DOHH2 (cell line): ENCODE results near the gene CNNM3.

Source experiments
- H3F3A ChIP-seq: fragments of 200-600 bp; sonication (generic), shearing (Covaris generic); 2 replicates; pipeline ENCODE4 v1.6.0; 2016; ENCODE audit warnings: antibody characterized with exemption, mild to moderate bottlenecking; ENCODE audit not compliant: control insufficient read depth, insufficient read depth
- H3K27ac ChIP-seq: fragments of 200-600 bp; sonication (generic); 2 replicates; pipeline ENCODE4 v1.5.1; 2014; ENCODE audit warnings: low read depth, mild to moderate bottlenecking, low read length, moderate library complexity
- H3K27me3 ChIP-seq: fragments of 200-600 bp; sonication (generic); 2 replicates; pipeline ENCODE4 v1.6.1; 2014; ENCODE audit warnings: mild to moderate bottlenecking, low read length, mixed read lengths; ENCODE audit not compliant: control insufficient read depth
- H3K36me3 ChIP-seq: fragments of 200-600 bp; sonication (generic); 2 replicates; pipeline ENCODE4 v1.6.1; 2014; ENCODE audit warnings: mild to moderate bottlenecking, low read length, moderate library complexity, mixed read lengths; ENCODE audit not compliant: control insufficient read depth
- H3K4me1 ChIP-seq: fragments of 200-600 bp; sonication (generic); 2 replicates; pipeline ENCODE4 v1.6.1; 2014; ENCODE audit warnings: mild to moderate bottlenecking, low read length, mixed read lengths; ENCODE audit not compliant: control insufficient read depth
- H3K4me2 ChIP-seq: fragments of 200-600 bp; sonication (generic); 2 replicates; pipeline ENCODE4 v1.6.0; 2014; ENCODE audit warnings: mild to moderate bottlenecking, low read length, moderate library complexity
- H3K4me3 ChIP-seq: fragments of 200-600 bp; sonication (generic); 2 replicates; pipeline ENCODE4 v1.5.1; 2014; ENCODE audit warnings: mild to moderate bottlenecking, low read length, mixed read lengths
- H3K79me2 ChIP-seq: fragments of 200-600 bp; sonication (generic); 2 replicates; pipeline ENCODE4 v1.6.1; 2014; ENCODE audit warnings: mild to moderate bottlenecking, low read length, mixed read lengths; ENCODE audit not compliant: control insufficient read depth
- H3K9me2 ChIP-seq: fragments of 200-600 bp; sonication (generic); replicated peaks from 2 replicates; pipeline ENCODE4 v1.6.1; 2014; ENCODE audit warnings: mild to moderate bottlenecking, low read length, mixed read lengths; ENCODE audit not compliant: control insufficient read depth
- H3K9me3 ChIP-seq: fragments of 200-600 bp; sonication (generic); 2 replicates; pipeline ENCODE4 v1.6.1; 2014; ENCODE audit warnings: antibody characterized with exemption, low read length, mixed read lengths; ENCODE audit not compliant: control insufficient read depth, insufficient read depth
- H4K20me1 ChIP-seq: fragments of 200-600 bp; sonication (generic); 2 replicates; pipeline ENCODE4 v1.6.0; 2014; ENCODE audit warnings: low read depth, mild to moderate bottlenecking, antibody characterized with exemption, low read length, moderate library complexity; ENCODE audit not compliant: control insufficient read depth, insufficient read depth
- EZH2phosphoT487 ChIP-seq: fragments of 200-600 bp; sonication (generic); IDR thresholded peaks from 2 replicates; pipeline ENCODE4 v1.6.1; 2017; ENCODE audit warnings: borderline replicate concordance, mild to moderate bottlenecking, antibody characterized with exemption, low read length, moderate library complexity, mixed read lengths
- TF ChIP-seq, protein P1 (sequence below): fragments of 200-600 bp; sonication (generic); IDR thresholded peaks from one replicate; pipeline ENCODE4 v1.5.1; 2014; ENCODE audit warnings: antibody characterized with exemption, mild to moderate bottlenecking, low read depth, low read length; ENCODE audit not compliant: poor library complexity, severe bottlenecking

The CNNM3 gene

DNA sequence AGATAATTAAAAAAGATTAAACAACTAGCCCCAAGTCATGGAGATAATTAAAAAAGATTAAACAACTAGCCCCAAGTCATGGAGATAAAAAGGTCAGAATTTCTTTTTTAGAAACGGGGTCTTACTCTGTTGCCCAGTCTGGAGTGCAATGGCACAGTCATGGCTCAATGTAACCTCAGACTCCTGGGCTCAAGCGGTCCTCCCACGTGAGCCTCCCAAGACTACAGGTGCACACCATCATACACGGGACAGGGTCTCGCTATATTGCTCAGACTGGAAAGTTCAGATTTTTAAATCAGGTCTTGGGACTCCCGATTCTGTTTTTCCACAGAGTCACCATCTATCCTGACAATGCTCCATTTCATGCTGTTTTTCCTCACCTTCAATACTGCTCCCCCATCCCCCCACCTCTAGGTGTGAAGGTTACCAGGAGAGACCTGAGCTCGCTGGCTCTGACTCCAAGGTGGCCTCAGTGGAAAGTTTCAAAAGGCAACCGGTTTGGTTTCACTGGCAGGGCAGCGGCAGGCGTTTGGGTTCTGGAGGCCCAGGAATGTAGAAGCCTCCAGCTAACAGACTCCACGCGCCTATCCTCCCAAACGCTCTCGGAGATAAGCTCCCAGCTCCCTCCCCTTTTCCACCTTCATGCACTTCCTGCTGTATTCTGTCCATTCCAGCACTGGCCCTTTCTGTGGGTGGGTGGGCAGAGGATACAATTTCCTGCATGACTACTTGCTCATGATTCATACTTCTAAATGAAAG, 56.7 kb downstream of the CNNM3 start:
- no peaks in the 10 kb centered on the region for H3K9me2 ChIP-seq
- peaks cover 15% of the 10 kb centered on the region for H3K4me1 ChIP-seq
- H3K36me3 ChIP-seq = no peaks in the 10 kb centered on the region
- peaks cover 78% of the 10 kb centered on the region for H3K27me3 ChIP-seq
- no peaks in the 10 kb centered on the region for H3K9me3 ChIP-seq
- H3F3A ChIP-seq = no peaks in the 10 kb centered on the region
- no peak overlapping the region for H3K4me2 ChIP-seq
- H4K20me1 ChIP-seq = no peaks in the 10 kb centered on the region
- TF ChIP-seq, protein P1, sequence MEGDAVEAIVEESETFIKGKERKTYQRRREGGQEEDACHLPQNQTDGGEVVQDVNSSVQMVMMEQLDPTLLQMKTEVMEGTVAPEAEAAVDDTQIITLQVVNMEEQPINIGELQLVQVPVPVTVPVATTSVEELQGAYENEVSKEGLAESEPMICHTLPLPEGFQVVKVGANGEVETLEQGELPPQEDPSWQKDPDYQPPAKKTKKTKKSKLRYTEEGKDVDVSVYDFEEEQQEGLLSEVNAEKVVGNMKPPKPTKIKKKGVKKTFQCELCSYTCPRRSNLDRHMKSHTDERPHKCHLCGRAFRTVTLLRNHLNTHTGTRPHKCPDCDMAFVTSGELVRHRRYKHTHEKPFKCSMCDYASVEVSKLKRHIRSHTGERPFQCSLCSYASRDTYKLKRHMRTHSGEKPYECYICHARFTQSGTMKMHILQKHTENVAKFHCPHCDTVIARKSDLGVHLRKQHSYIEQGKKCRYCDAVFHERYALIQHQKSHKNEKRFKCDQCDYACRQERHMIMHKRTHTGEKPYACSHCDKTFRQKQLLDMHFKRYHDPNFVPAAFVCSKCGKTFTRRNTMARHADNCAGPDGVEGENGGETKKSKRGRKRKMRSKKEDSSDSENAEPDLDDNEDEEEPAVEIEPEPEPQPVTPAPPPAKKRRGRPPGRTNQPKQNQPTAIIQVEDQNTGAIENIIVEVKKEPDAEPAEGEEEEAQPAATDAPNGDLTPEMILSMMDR = no peak
- no peak for TF ChIP-seq EZH2phosphoT487
- no peaks in the 10 kb centered on the region for H3K79me2 ChIP-seq
- H3K4me3 ChIP-seq = no peak overlapping the region
- H3K27ac ChIP-seq = no peak overlapping the region

DNA sequence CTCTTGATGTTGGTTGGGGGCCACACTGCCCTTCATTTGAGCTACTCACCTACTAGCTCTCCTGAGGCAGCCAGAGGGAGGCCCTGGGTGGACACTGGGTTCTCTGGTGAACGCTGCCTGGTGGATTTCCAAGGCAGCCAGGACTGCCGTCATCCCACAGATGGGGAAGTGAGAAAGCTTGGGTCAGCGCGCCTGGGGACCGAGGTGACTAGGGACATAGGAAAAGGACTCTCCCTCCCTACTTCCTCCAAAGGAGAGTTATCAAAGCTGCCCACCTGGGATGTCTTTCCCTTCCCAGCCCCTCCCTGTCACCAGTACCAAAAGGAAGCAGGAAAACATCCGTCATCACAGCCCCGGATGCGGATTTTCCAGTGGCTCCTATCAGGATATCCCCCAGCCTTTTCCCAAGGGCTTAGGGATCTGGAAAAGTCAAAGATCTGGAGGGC, 57.6 kb downstream of the CNNM3 start:
- H4K20me1 ChIP-seq = no peaks in the 10 kb centered on the region
- peaks cover 8% of the 10 kb centered on the region for H3K4me1 ChIP-seq
- no peaks in the 10 kb centered on the region for H3K9me2 ChIP-seq
- H3K4me2 ChIP-seq = no peak overlapping the region
- TF ChIP-seq, protein P1 = no peak
- TF ChIP-seq EZH2phosphoT487 = no peak
- no peaks in the 10 kb centered on the region for H3K79me2 ChIP-seq
- no peaks in the 10 kb centered on the region for H3K9me3 ChIP-seq
- H3K27me3 ChIP-seq = peaks cover 69% of the 10 kb centered on the region
- no peaks in the 10 kb centered on the region for H3K36me3 ChIP-seq
- H3K4me3 ChIP-seq = no peak overlapping the region
- no peaks in the 10 kb centered on the region for H3F3A ChIP-seq
- no peak overlapping the region for H3K27ac ChIP-seq

GRCh38 chr2:96874198-96874831, 58.2 kb downstream of the CNNM3 start:
- Histone ChIP-seq H3K4me2 (no peak overlapping the region), H3K27ac (no peak overlapping the region)

More at GRCh38 chr2:96874198-96874831, 58.2 kb downstream of the CNNM3 start:
- Histone ChIP-seq H4K20me1 (no peaks in the 10 kb centered on the region), H3F3A (no peaks in the 10 kb centered on the region), H3K79me2 (no peaks in the 10 kb centered on the region), H3K9me2 (no peaks in the 10 kb centered on the region), H3K36me3 (no peaks in the 10 kb centered on the region), H3K4me3 (no peak overlapping the region), H3K27me3 (peaks cover 63% of the 10 kb centered on the region), H3K9me3 (no peaks in the 10 kb centered on the region), H3K4me1 (peaks cover 3% of the 10 kb centered on the region; the same call in 1 of the 2 replicates)
- TF ChIP-seq, protein P1 = no peak
- TF ChIP-seq EZH2phosphoT487 = peak; percentile 45; the same call in 1 of the 2 replicates
